GM12873 (cell line): ENCODE data around the gene C5orf58.

ENCODE experiments used
- CTCF ChIP-seq: IDR thresholded peaks from 2 replicates; pipeline ENCODE4 v1.5.1; 2012; ENCODE audit warnings: low read depth, mild to moderate bottlenecking, moderate library complexity, low read length, control low read depth; ENCODE audit not compliant: insufficient read depth; ENCODE audit errors: missing control alignments

Gene C5orf58

DNA sequence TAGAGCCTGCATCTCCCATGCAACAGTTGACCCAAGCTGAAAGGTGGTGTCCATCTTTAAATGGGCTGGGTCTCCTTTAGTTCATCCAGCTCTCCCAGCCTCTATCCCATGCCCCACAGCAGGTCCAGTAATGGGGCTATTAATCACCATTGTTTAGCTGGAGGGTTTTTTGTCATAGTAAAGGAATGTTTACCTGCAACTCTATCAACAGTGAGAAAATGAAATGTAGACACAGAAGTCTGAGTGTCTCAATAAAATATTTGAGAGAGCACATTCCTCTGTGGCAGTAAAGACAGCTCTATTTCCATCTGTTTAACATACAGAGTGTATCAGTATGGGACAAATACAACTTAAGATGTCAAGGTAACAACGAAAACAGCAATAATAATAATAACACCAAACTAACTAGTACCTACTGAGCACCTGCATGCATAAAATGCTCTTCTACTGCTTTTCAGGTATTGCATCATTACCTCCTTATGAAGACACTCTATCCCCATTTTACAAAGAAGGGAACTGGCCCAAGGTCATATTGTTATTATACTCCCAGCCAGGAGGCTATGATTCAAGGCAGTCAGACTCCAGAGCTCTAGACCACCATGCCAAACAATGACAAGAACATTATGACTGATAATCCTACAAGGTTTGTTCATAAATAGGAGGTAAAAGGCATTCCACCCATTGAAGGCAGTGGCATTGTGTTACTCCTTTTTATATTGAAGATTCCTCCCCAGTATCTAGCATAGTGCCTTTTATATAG lies 21.0 kb upstream of the C5orf58 start:
- no peak for TF ChIP-seq CTCF

- TF ChIP-seq CTCF: peak; percentile 69
These were observed 16.4 kb upstream of the C5orf58 start for GRCh38 chr5:170216257-170216864.

- TF ChIP-seq CTCF: no peak
These were observed 15.0 kb upstream of the C5orf58 start for GRCh38 chr5:170217831-170218230.

GRCh38 chr5:170218726-170219125 lies 14.1 kb upstream of the C5orf58 start:
- TF ChIP-seq CTCF: no peak

DNA sequence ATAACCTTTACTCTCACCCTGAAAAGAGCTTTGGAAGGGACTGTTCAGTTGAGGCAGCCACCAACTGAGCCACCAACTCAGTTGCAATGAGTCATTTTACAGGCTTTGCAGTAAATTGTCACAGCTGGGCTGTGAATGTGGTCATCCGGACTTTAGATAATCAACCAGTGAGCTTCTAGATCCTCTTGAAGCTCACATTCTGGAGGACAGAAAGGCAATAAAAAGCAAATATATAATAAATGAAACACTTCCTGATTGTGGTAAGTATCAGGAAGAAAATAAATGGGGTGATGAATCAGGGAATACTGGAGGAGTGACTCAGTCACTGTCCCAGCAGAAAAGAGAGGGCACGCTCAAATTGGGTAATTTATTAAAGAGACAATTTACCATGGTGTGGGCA lies 13.2 kb upstream of the C5orf58 start:
- no peak for TF ChIP-seq CTCF

DNA sequence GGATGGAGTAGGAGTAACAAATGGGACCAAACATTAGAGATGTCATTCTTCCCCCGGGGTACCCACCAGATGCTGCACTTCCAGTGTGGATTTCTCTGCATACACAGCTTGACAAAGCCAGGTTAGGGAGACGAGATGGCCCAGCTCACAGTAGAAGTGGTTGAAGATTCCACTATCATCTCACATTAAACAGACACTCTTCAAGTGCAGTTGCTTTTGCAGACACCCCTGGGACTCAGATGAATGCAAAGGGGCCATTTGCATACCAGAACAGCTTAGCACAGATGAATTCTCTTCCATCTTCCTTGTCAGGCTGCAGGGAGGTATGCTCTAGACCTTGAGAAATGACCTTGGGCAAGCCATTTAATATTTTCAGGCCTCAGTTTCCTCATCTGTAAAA lies 12.6 kb upstream of the C5orf58 start:
- TF ChIP-seq CTCF: no peak

- peak; percentile 12 for TF ChIP-seq CTCF
These were observed 11.5 kb upstream of the C5orf58 start for GRCh38 chr5:170221327-170221741.
